ENCODE measurements around the gene C5AR1. TPM values are rescaled to one million over a fixed set of nuclear protein-coding genes. Genes with fewer than 3 reads are reported as not detected.

The C5AR1 gene
- polyA plus RNA-seq, 1 of the 3 experiments (the other 2 are of a cell fraction): 1.2 TPM

DNA sequence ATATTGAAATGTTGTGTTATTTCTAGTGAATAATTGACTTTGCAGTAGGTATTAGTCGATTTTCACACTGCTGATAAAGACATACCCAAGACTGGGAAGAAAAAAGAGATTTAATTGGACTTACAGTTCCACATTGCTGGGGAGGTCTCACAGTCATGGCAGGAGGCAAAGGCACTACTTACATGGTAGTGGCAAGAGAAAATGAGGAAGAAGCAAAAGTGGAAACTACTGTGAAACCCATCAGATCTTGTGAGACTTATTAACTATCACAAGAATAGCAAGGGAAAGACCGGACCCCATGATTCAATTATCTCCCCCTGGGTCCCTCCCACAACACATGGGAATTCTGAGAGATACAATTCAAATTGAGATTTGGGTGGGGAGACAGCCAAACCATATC lies 12.4 kb downstream of the C5AR1 start (continued):
- no peak for TF ChIP-seq GABPA (IDR thresholded peaks at IDR 0.05; ENCODE audit: low read depth)
- TF ChIP-seq TAF1 (IDR thresholded peaks at IDR 0.05; ENCODE audit: borderline replicate concordance, low read depth, low read length): no peak
- TF ChIP-seq TEAD4 (IDR thresholded peaks at IDR 0.05; ENCODE audit: borderline replicate concordance, insufficient read depth): no peak

DNA sequence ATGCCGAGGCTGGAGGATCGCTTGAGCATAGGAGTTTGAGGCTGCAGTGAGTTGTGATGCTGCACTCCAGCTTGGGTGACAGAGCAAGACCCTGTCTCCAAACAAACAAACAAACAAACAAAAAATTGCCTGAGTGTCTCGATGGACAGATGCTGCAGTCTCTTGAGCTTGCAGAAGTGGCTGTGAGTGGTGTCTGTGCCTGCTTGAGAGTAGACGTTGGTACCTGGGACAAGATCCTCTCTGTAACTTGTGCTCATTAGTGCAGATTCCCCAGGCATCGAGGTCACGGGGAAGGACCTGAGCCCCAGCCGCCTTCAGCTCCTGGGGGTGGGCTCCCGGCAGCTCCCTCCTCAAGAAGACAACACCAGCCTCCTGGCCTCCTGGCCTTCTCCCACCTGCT lies 13.7 kb downstream of the C5AR1 start:
- Histone ChIP-seq H3K9me3 (no peaks in the 10 kb centered on the region), H3K9ac (no peak overlapping the region), H3F3A (replicated peaks; ENCODE audit: insufficient read depth) (no peaks in the 10 kb centered on the region), H3K4me3 (ENCODE audit: low read depth in 2 of 2, low read length in 1 of 2) (no peak overlapping the region), H3K9me2 (no peaks in the 10 kb centered on the region), H3K27me3 (ENCODE audit: insufficient read depth) (no peaks in the 10 kb centered on the region), H3K4me1 (ENCODE audit: control insufficient read depth in 1 of 2, insufficient read depth in 2 of 2, low read depth in 1 of 2, low read length in 1 of 2) (no peaks in the 10 kb centered on the region), H3K27ac (ENCODE audit: low read depth in 2 of 2, low read length in 1 of 2) (no peak overlapping the region), H3K4me2 (no peak overlapping the region), H3K36me3 (replicated peaks in 1 of 2; ENCODE audit: control insufficient read depth in 1 of 2, insufficient read depth in 2 of 2, low read length in 1 of 2) (no peaks in the 10 kb centered on the region), H3K79me2 (ENCODE audit: insufficient read depth) (no peaks in the 10 kb centered on the region), H2AFZ (ENCODE audit: low read depth) (no peak overlapping the region), H4K20me1 (ENCODE audit: insufficient read depth) (no peaks in the 10 kb centered on the region)
- 65% methylated on average over 8 of the region's 8 CpGs for WGBS (ENCODE audit: low lambda C conversion rate)
- ChIA-PET CTCF (interaction anchor here (0.8 to 3.6 kb wide), 2 partner anchors 25 to 27 kb away, joined by 3 to 17 read pairs; partner anchors contain the start of gene DHX34), POLR2A (no interaction called here)
- TF ChIP-seq TAF1 (IDR thresholded peaks at IDR 0.05; ENCODE audit: borderline replicate concordance, low read depth, low read length): no peak
- no peak for TF ChIP-seq EP300 (IDR thresholded peaks at IDR 0.05; ENCODE audit: borderline replicate concordance in 1 of 2, low read depth in 1 of 2, low read length in 1 of 2)
- no peak for TF ChIP-seq TEAD4 (IDR thresholded peaks at IDR 0.05; ENCODE audit: borderline replicate concordance, insufficient read depth)
- TF ChIP-seq ELF1 (IDR thresholded peaks at IDR 0.05): no peak
- no peak for DNase-seq

- H4K20me1 ChIP-seq (ENCODE audit: insufficient read depth): no peaks in the 10 kb centered on the region
- peak; percentile 15 for DNase-seq
- no peaks in the 10 kb centered on the region for H3K27me3 ChIP-seq (ENCODE audit: insufficient read depth)
- no peaks in the 10 kb centered on the region for H3K36me3 ChIP-seq (replicated peaks in 1 of 2; ENCODE audit: control insufficient read depth in 1 of 2, insufficient read depth in 2 of 2, low read length in 1 of 2)
- H3K79me2 ChIP-seq (ENCODE audit: insufficient read depth): no peaks in the 10 kb centered on the region
- no peaks in the 10 kb centered on the region for H3F3A ChIP-seq (replicated peaks; ENCODE audit: insufficient read depth)
- H3K9me2 ChIP-seq: no peaks in the 10 kb centered on the region
- ChIA-PET POLR2A (no interaction called here), CTCF (interaction anchor here (0.7 to 3.6 kb wide), 2 partner anchors 21 to 25 kb away, joined by 3 to 17 read pairs; partner anchors contain the start of gene DHX34)
- WGBS (ENCODE audit: low lambda C conversion rate): 89% methylated on average over 12 of the region's 12 CpGs
- no peaks in the 10 kb centered on the region for H3K4me1 ChIP-seq (ENCODE audit: control insufficient read depth in 1 of 2, insufficient read depth in 2 of 2, low read depth in 1 of 2, low read length in 1 of 2)
- no peak overlapping the region for H3K4me2 ChIP-seq
- no peak overlapping the region for H3K27ac ChIP-seq (ENCODE audit: low read depth in 2 of 2, low read length in 1 of 2)
- H3K9me3 ChIP-seq: no peaks in the 10 kb centered on the region
- no peak overlapping the region for H2AFZ ChIP-seq (ENCODE audit: low read depth)
- H3K9ac ChIP-seq: no peak overlapping the region
- H3K4me3 ChIP-seq (ENCODE audit: low read depth in 2 of 2, low read length in 1 of 2): no peak overlapping the region
- TF ChIP-seq NFIC (IDR thresholded peaks at IDR 0.05; ENCODE audit: borderline replicate concordance) (no peak), IRF3 (IDR thresholded peaks at IDR 0.05; ENCODE audit: low read depth, low read length) (no peak), GATA2 (CRISPR knock-in tag; IDR thresholded peaks at IDR 0.05) (no peak), RXRA (IDR thresholded peaks at IDR 0.05; ENCODE audit: borderline replicate concordance, low read depth) (no peak), MAX (IDR thresholded peaks at IDR 0.05; ENCODE audit: low read depth) (no peak), TEAD4 (IDR thresholded peaks at IDR 0.05; ENCODE audit: borderline replicate concordance, insufficient read depth) (no peak), GABPA (IDR thresholded peaks at IDR 0.05; ENCODE audit: low read depth) (no peak), POLR2AphosphoS5 (IDR thresholded peaks at IDR 0.05; ENCODE audit: low read depth, low read length) (no peak), MXI1 (IDR thresholded peaks at IDR 0.05; ENCODE audit: low read depth, low read length) (no peak), CHD2 (IDR thresholded peaks at IDR 0.05; ENCODE audit: low read length, partially characterized antibody) (no peak), ZBTB33 (IDR thresholded peaks at IDR 0.05; ENCODE audit: borderline replicate concordance, low read depth) (no peak)
- TF ChIP-seq, protein P1, sequence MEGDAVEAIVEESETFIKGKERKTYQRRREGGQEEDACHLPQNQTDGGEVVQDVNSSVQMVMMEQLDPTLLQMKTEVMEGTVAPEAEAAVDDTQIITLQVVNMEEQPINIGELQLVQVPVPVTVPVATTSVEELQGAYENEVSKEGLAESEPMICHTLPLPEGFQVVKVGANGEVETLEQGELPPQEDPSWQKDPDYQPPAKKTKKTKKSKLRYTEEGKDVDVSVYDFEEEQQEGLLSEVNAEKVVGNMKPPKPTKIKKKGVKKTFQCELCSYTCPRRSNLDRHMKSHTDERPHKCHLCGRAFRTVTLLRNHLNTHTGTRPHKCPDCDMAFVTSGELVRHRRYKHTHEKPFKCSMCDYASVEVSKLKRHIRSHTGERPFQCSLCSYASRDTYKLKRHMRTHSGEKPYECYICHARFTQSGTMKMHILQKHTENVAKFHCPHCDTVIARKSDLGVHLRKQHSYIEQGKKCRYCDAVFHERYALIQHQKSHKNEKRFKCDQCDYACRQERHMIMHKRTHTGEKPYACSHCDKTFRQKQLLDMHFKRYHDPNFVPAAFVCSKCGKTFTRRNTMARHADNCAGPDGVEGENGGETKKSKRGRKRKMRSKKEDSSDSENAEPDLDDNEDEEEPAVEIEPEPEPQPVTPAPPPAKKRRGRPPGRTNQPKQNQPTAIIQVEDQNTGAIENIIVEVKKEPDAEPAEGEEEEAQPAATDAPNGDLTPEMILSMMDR (IDR thresholded peaks at IDR 0.05): no peak
- TF ChIP-seq, protein P2, sequence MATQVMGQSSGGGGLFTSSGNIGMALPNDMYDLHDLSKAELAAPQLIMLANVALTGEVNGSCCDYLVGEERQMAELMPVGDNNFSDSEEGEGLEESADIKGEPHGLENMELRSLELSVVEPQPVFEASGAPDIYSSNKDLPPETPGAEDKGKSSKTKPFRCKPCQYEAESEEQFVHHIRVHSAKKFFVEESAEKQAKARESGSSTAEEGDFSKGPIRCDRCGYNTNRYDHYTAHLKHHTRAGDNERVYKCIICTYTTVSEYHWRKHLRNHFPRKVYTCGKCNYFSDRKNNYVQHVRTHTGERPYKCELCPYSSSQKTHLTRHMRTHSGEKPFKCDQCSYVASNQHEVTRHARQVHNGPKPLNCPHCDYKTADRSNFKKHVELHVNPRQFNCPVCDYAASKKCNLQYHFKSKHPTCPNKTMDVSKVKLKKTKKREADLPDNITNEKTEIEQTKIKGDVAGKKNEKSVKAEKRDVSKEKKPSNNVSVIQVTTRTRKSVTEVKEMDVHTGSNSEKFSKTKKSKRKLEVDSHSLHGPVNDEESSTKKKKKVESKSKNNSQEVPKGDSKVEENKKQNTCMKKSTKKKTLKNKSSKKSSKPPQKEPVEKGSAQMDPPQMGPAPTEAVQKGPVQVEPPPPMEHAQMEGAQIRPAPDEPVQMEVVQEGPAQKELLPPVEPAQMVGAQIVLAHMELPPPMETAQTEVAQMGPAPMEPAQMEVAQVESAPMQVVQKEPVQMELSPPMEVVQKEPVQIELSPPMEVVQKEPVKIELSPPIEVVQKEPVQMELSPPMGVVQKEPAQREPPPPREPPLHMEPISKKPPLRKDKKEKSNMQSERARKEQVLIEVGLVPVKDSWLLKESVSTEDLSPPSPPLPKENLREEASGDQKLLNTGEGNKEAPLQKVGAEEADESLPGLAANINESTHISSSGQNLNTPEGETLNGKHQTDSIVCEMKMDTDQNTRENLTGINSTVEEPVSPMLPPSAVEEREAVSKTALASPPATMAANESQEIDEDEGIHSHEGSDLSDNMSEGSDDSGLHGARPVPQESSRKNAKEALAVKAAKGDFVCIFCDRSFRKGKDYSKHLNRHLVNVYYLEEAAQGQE (IDR thresholded peaks at IDR 0.05; ENCODE audit: low read depth, low read length): no peak
Observed at GRCh38 chr19:47323872-47324271, 14.2 kb downstream of the C5AR1 start.

All from SK-N-SH (cell line).